Small intestine (tissue), 4 donors: ENCODE data around the gene DEPDC5. TPM values are rescaled to one million over a fixed set of nuclear protein-coding genes. Genes with fewer than 3 reads are reported as not detected.

Experiments
- polyA plus RNA-seq, 4 donors: library from polyadenylated mRNA; stranded (reverse) in 3 of 4; unstranded in 1 of 4; fragments of 200-250 nt in 3 of 4; fragments of 120-200 nt in 1 of 4; gene quantifications; one replicate each; pipeline versions ENCODE4 v1.2.1 to v1.2.3, GENCODE V29; 2013
- donor health status: healthy with polysubstance abuse.
- donor health status: Bipolar disorder and iron deficiency.
- donor health status: healthy.

The DEPDC5 gene
- polyA plus RNA-seq, 4 donors: 11.1 to 15.2 (median 13.2) TPM

Other genes starting within 250 kb of the DEPDC5 start
- 10 to 100 TPM; 17.3 to 45.7 (median 26.7) TPM for gene PISD, start 91.8 kb upstream of the DEPDC5 start, polyA plus RNA-seq
- 10 to 100 TPM in 2 of 4 donors, 1 to 10 TPM in 2; 6.2 to 25.5 (median 9.3) TPM for gene PRR14L, start 3.9 kb upstream of the DEPDC5 start, polyA plus RNA-seq
- 10 to 100 TPM; 60.4 to 99.1 (median 89.8) TPM for gene YWHAH, start 190.5 kb downstream of the DEPDC5 start, polyA plus RNA-seq